Endothelial cell of umbilical vein (primary cell): ENCODE measurements around the gene CTSE. TPM values are rescaled to one million over a fixed set of nuclear protein-coding genes. Genes with fewer than 3 reads are reported as not detected.

Experiments
- BruUV-seq: library from RNA; stranded (reverse); fragments of 400-500 nt; replicated peaks from 2 replicates; lab custom pipeline; 2021; lab: Mats Ljungman, UMichigan
- CTCF ChIA-PET: fragments of 300-600, 350-600 bp; sonication (Branson Sonifier 250); formaldehyde crosslinking; loops from one replicate; lab custom pipeline; 2021; ENCODE audit warnings: antibody characterized with exemption, inconsistent platforms; lab: Charles Lee
- POLR2A ChIA-PET: fragments of 300-600, 350-600 bp; sonication (Branson Sonifier 250); formaldehyde crosslinking; loops from one replicate; lab custom pipeline; 2021; ENCODE audit warnings: antibody characterized with exemption, inconsistent platforms; lab: Charles Lee
- DNase-seq: peaks from one replicate; pipeline ENCODE4 v3.0.0-alpha.2; 2011; ENCODE audit warnings: low read depth, low spot score
- FAIRE-seq: peaks from 2 replicates; lab custom pipeline; 2011; peaks lifted over from hg19 to GRCh38; lab: Jason Lieb, UNC
- H2AFZ ChIP-seq: 2 replicates; pipeline ENCODE4 v1.6.0; 2012; ENCODE audit warnings: low read depth, low read length, control low read depth, inconsistent platforms
- H3K27ac ChIP-seq: 2 replicates; pipeline ENCODE4 v1.5.1; 2011; ENCODE audit warnings: low read depth, mild to moderate bottlenecking, control low read depth, low read length, moderate library complexity; ENCODE audit not compliant: insufficient read depth
- H3K27me3 ChIP-seq, 2 experiments: 2 replicates each; pipeline versions ENCODE4 v1.6.0 to v1.6.1; 2011; ENCODE audit warnings: low read length in 2 of 2, mixed read lengths in 1 of 2; ENCODE audit not compliant: control insufficient read depth in 2 of 2, insufficient read depth in 2 of 2
- H3K36me3 ChIP-seq, 2 experiments: 2 replicates in 1 of 2; 3 replicates in 1 of 2; pipeline ENCODE4 v1.5.1; 2011; ENCODE audit warnings: low read length in 2 of 2, mild to moderate bottlenecking in 1 of 2, moderate library complexity in 1 of 2; ENCODE audit not compliant: control insufficient read depth in 2 of 2, insufficient read depth in 2 of 2; ENCODE audit errors: extremely low read depth in 1 of 2
- H3K4me1 ChIP-seq: 3 replicates; pipeline ENCODE4 v1.5.1; 2011; ENCODE audit warnings: mild to moderate bottlenecking, low read length; ENCODE audit not compliant: control insufficient read depth, insufficient read depth; ENCODE audit errors: extremely low read depth
- H3K4me2 ChIP-seq: 2 replicates; pipeline ENCODE4 v1.6.1; 2011; ENCODE audit warnings: low read length, control low read depth, mixed read lengths; ENCODE audit not compliant: insufficient read depth
- H3K4me3 ChIP-seq, 3 experiments: fragments of 200-600 bp in 1 of 3; sonication (generic), shearing (Covaris generic) in 1 of 3; replicated peaks in 1 of 3; 2 replicates each; pipeline ENCODE4 v1.5.1; 2011 to 2016; ENCODE audit warnings: control low read depth in 3 of 3, low read length in 3 of 3, mild to moderate bottlenecking in 2 of 3, inconsistent platforms in 1 of 3, low read depth in 1 of 3, moderate library complexity in 1 of 3; ENCODE audit not compliant: insufficient read depth in 1 of 3
- H3K79me2 ChIP-seq: 2 replicates; pipeline ENCODE4 v1.6.0; 2012; ENCODE audit warnings: low read length, inconsistent platforms; ENCODE audit not compliant: control insufficient read depth, insufficient read depth
- H3K9ac ChIP-seq: replicated peaks from 2 replicates; pipeline ENCODE3; 2011; ENCODE audit warnings: low read length, control low read depth; ENCODE audit not compliant: insufficient read depth; ENCODE audit errors: extremely low read depth
- H3K9me1 ChIP-seq: replicated peaks from 3 replicates; pipeline ENCODE4 v1.6.0; 2011; ENCODE audit warnings: mild to moderate bottlenecking, low read length; ENCODE audit not compliant: control insufficient read depth, insufficient read depth; ENCODE audit errors: extremely low read depth
- H3K9me3 ChIP-seq: replicated peaks from 2 replicates; pipeline ENCODE4 v1.5.1; 2012; ENCODE audit warnings: low read length, inconsistent platforms; ENCODE audit not compliant: control insufficient read depth, insufficient read depth
- H4K20me1 ChIP-seq: replicated peaks from 2 replicates; pipeline ENCODE3; 2011; ENCODE audit warnings: mild to moderate bottlenecking, low read length; ENCODE audit not compliant: control insufficient read depth, insufficient read depth; ENCODE audit errors: extremely low read depth
- CTCF ChIP-seq, 2 donors: IDR thresholded peaks; 1 replicate in 1 of 2; 2 replicates in 1 of 2; pipeline ENCODE4 v1.5.1; 2011; ENCODE audit warnings: low read length in 2 of 2, mild to moderate bottlenecking in 2 of 2, moderate library complexity in 2 of 2, control low read depth in 1 of 2, inconsistent platforms in 1 of 2, low read depth in 1 of 2; ENCODE audit not compliant: insufficient read depth in 1 of 2; ENCODE audit errors: extremely low read depth in 1 of 2
- FOS ChIP-seq: IDR thresholded peaks from 2 replicates; pipeline ENCODE4 v1.6.1; 2011; ENCODE audit warnings: mild to moderate bottlenecking, low read length, moderate library complexity, borderline replicate concordance; ENCODE audit not compliant: insufficient read depth
- GATA2 ChIP-seq: IDR thresholded peaks from 2 replicates; pipeline ENCODE4 v1.7.0; 2011; ENCODE audit warnings: low read depth, mild to moderate bottlenecking, moderate library complexity, mixed read lengths, low read length; ENCODE audit not compliant: insufficient read length, insufficient read depth
- JUN ChIP-seq: IDR thresholded peaks from 2 replicates; pipeline ENCODE4 v1.6.1; 2011; ENCODE audit warnings: borderline replicate concordance, low read depth; ENCODE audit not compliant: insufficient read length, insufficient read depth
- MAX ChIP-seq: IDR thresholded peaks from 2 replicates; pipeline ENCODE4 v1.6.1; 2011; ENCODE audit not compliant: insufficient read depth, insufficient read length
- MYC ChIP-seq: IDR thresholded peaks from one replicate; pipeline ENCODE4 v1.6.1; 2011; ENCODE audit warnings: mild to moderate bottlenecking, low read depth, low read length
- POLR2A ChIP-seq: IDR thresholded peaks from 2 replicates; pipeline ENCODE4 v1.6.1; 2012; ENCODE audit warnings: low read depth, mild to moderate bottlenecking, control low read depth, low read length
- POLR2AphosphoS5 ChIP-seq: IDR thresholded peaks from 2 replicates; pipeline ENCODE4 v1.6.1; 2012; ENCODE audit warnings: low read depth, mild to moderate bottlenecking, control low read depth, low read length, moderate library complexity; ENCODE audit not compliant: insufficient read depth
- dilution Hi-C: fragments of 300-500 bp; cut with MboI; formaldehyde crosslinking; loops from one replicate; pipeline ENCODE4 v1.15.0; 2019; ENCODE audit warnings: low sequenced_read_pairs; ENCODE audit not compliant: extremely low pct_ligation_motif_present
- intact Hi-C: fragments of 100-400 bp; cut with micrococcal nuclease; formaldehyde crosslinking; loops from one replicate; pipeline ENCODE4 v1.10.0; 2022
- polyA plus RNA-seq, 4 experiments: library from polyadenylated mRNA; depleted of rRNA in 3 of 4; stranded (reverse) in 3 of 4; unstranded in 1 of 4; fragments of >200 nt; gene quantifications; 2 replicates each; pipeline versions ENCODE4 v1.2.1 to v1.2.3, GENCODE V29; 2011 to 2012; ENCODE audit warnings: missing spikeins in 1 of 4
- total RNA-seq: library from RNA; stranded (reverse); gene quantifications from 2 replicates; pipeline ENCODE4 v1.2.3, GENCODE V29; 2021

The CTSE gene
- total and polyA plus RNA-seq, 2 donors (not counting 3 experiments of a cell fraction or from before 2014, with no cell fraction given) = 0.17 TPM; not detected in 1

GRCh38 chr1:205972491-205973168 is 51.1 kb downstream of the CTSE start:
- DNase-seq (no peak), FAIRE-seq (no peak)
- H3K4me2 ChIP-seq = no peak overlapping the region
- no peaks in the 10 kb centered on the region for H3K36me3 ChIP-seq
- H4K20me1 ChIP-seq = no peaks in the 10 kb centered on the region
- no peaks in the 10 kb centered on the region for H3K27me3 ChIP-seq
- H3K4me1 ChIP-seq = peaks cover 8% of the 10 kb centered on the region
- dilution Hi-C loops = no loop called here
- BruUV-seq = no TSS peak
- no peak overlapping the region for H3K9ac ChIP-seq
- H3K9me1 ChIP-seq = no peaks in the 10 kb centered on the region
- H3K79me2 ChIP-seq = no peaks in the 10 kb centered on the region
- no peaks in the 10 kb centered on the region for H3K9me3 ChIP-seq
- ChIA-PET CTCF (interaction anchor here (0.7 to 5.9 kb wide), 3 partner anchors 9 to 134 kb away, joined by 3 to 61 read pairs (median 3); no protein-coding TSS in a partner anchor), POLR2A (no interaction called here)
- no peak overlapping the region for H3K27ac ChIP-seq
- intact Hi-C loops = no loop called here
- H3K4me3 ChIP-seq = no peak overlapping the region
- no peak overlapping the region for H2AFZ ChIP-seq
- no peak for TF ChIP-seq GATA2
- no peak for TF ChIP-seq POLR2AphosphoS5
- no peak for TF ChIP-seq CTCF (IDR thresholded peaks at IDR 0.05; ENCODE audit: extremely low read depth in 1 of 2, insufficient read depth in 1 of 2, low read depth in 1 of 2, low read length in 2 of 2)
- no peak for TF ChIP-seq POLR2A
- TF ChIP-seq JUN = no peak
- no peak for TF ChIP-seq FOS
- no peak for TF ChIP-seq MYC
- no peak for TF ChIP-seq MAX
